CD4-positive, alpha-beta T cell treated with Interleukin-1 beta for 1 hour (primary cell): ENCODE measurements around the gene PHLDA2.

Experiments
- DNase-seq, 2 donors: peaks; one replicate each; pipeline ENCODE4 v3.0.0-alpha.2; 2020 to 2022

The PHLDA2 gene

GRCh38 chr11:2927851-2928604 is 1.2 kb downstream of the PHLDA2 start:
- no peak for DNase-seq

GRCh38 chr11:2927121-2927800 is 2.0 kb downstream of the PHLDA2 start:
- DNase-seq = no peak

DNA sequence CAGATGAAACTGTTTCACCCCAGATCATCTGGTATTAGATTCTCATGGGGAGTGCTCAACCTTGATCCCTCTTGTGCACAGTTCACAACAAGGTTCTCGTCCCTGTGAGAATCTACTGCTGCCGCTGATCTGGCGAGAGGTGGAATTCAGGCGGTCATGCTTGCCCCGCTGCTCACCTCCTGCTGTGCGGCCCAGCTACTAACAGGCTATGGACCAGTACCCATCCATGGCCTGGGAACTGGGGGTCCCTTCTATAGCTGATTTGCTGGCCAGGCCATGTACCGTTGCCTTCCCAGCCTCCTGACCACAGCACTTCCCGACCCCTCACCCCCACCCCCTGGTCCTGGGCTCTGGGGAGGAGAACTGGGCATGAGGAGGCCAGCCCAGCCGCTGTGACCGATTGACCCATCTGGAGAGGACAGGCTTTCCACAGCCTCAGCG is 2.6 kb downstream of the PHLDA2 start:
- DNase-seq = no peak

GRCh38 chr11:2924821-2925675 is 4.2 kb downstream of the PHLDA2 start:
- no peak for DNase-seq

- DNase-seq = no peak
Measured at GRCh38 chr11:2924381-2924780, 4.8 kb downstream of the PHLDA2 start.

DNA sequence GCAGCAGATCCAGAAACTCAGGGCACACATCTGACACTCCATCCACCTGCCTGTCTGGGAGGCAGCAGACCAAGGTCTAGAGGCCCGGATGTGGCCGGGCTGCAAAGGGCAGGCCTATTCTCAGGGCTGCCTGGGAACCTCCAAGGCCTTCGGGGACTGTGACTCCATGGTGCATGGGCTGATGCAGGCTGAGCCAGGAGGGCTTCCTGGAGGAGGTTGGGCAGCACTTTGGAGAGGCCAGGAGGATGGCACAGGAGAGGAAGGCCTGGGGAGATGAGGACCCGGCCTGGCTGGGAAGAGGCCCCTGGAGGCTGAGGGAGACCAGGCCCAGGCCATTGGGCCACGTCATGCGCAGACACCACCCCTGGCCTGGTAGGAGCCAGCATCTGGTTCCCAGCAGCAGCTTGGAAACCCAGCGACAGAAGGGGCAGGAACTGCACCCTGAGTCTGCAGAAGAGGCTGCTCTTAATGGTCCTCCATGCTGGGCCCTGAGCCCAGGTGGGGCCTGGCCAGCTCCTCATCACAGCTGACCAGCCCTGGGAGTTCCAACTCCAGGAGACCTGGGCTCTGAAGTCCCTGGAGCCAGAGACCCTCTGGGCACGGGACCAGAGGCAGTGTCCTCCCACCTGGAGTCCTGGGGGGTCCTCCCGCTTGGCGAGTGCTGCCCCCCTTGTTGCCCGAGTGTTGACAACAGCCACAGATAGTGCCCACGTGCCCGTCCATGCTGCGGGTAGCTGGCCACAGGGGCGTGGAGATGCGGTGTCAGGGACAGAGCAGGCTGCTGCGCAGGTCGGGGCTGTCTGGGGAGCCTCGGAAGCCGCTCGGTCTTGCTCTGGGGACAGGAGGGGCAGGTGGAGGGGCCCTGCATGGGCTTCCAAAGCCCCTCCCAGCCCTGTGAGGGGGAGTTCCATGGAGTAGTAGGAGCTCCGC is 5.5 kb downstream of the PHLDA2 start:
- no peak for DNase-seq

DNA sequence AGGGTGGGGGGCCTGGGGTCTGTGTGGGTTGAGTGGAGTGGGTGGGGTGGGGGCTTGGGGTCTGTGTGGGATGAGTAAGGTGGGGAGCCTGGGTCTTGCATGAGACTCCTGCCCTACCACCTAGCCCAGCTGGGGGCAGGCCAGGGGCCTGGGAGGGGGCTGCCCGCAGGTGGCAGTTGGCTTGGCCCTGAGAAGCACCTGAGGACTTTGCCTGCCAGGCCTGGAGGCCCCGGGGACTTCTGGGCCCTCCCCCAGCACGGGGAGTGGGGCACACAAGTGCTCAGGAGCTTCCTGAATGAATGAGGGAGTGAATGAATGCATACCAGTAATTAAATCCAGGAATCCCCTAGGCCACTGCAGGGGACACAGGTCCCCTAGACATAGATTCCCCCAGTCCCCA is 6.6 kb downstream of the PHLDA2 start:
- DNase-seq = no peak

- DNase-seq = no peak
Measured at GRCh38 chr11:2921742-2922493, 7.3 kb downstream of the PHLDA2 start.

DNA sequence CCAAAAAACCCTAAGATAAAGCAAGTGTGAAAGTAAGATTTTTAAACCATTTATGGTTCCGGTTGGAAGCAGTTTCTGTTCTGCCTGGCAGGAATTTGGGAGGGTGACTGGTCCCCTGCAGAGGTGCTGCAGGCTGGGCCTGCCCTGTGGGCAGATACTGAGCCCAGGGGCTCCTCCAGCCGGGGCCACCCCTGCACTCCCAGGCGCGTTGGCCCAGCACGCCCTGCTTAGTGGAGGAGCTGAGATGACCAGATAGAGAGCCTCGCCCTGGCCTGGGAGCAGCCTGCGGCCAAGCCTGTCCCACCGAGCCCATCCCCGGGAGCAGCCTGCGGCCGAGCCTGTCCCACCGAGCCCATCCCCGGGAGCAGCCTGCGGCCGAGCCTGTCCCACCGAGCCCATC is 8.0 kb downstream of the PHLDA2 start:
- DNase-seq = no peak

DNA sequence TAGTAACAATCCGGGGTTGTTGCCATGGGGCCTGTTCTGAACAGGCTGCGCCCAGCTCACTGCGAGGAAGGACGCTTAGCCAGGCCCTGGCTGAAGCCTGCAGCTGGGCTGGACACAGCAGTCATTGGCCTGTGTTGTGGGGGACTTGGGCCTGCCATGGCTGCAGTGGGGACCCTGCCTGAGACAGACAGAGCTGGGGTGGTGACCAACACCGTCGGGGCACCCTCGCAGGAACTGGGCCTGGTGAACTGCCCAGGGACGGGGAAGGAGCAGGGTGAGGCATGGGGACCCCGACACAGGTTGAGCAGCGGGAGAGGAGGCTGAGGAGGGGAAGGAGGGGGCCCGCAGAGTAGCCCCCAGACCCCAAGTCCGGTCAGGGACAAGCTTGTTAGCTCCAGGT is 8.9 kb downstream of the PHLDA2 start:
- no peak for DNase-seq

DNA sequence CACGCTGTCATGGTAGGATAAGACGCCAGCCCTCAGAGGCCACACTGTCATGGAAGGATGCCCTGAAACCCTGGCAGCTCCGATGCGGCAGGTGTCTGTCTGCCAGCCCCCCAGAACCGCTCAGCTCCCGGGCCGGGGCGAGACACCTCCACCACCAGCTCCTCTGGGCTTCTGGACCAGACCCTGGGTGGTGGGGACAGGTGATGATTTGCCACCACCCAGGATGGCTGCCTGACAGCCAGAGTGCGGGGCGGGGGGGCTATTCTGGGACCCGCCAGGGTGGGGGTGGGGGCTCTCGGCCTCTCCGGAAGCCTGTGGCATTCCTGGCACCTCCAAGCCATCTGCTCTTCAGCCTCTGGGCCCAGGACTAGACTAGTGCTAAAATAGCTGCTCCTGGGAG is 9.4 kb downstream of the PHLDA2 start:
- no peak for DNase-seq

GRCh38 chr11:2919188-2919587 is 10.0 kb downstream of the PHLDA2 start:
- no peak for DNase-seq

GRCh38 chr11:2917842-2918490 is 11.3 kb downstream of the PHLDA2 start:
- no peak for DNase-seq

DNA sequence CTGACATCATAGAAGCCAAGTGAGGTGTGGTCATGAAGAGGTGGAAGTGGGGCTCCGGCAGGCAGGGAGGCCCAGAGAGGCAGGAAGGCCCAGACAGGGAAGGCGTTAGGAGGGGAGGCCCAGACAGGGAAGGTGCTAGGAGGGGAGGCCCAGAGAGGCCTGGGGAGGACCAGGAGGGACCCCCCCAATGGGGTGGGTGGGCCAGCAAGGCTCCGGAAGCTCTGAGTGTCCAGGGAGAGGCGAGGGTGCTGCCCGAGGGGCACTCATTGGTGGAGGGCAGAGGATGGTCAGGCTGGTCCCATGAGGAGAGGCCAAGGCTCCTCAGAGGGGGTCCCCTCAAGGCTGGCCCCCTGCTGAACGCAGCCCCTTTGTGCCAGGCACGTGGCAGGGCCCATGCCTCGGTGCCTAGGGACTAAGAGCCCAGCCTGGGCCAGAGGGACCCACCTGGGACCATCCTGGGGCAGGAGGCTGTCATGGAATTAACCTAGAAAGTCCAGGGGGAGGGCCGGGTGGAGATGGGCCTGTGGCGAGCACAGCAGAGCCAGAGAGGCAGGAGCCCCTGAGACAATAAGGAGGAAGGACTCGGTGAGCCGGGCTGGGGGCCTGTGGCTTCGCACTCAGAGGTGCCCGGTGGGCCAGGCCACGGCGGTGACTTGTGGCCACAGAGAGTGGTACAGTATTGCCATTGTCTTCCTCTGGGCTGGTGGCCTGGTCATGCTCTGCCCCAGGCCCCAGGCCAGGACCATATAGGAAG is 12.2 kb downstream of the PHLDA2 start:
- DNase-seq = no peak

DNA sequence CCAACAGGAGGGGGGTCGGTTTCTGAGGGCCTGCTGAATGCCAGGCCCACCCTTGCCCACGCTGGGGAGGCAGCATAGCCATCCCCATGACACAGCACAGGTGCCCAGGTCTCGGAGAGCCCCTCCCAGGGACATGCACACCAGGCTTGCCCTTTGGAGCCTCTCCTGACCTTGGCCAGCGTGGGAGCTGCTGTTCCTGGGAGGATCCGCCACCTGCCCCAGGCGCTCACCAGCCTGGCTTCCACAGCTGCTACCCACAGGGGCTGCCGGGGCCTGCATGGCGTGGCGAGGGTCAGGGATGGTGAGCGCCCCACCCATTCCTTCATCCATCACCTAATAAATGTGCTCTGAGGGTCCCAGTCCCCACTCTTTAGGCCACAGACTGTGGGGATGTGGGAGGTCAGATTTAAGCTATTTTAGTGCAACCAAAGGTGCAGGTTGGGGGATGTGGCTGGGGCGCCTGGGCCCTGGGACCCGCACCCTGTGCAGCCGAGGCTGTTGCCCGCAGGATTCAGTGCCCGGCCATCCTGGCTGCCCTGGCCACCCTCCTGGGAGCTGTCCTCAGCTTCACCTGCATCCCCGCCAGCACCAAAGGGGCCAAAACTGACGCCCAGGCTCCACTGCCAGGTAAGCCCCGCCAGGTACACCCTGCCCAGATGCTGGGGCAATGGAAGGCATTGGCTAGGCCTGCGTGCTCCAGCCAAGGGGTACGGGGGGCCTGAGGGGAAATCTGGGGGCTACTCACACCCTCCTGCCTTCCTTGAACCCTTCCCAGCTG is 12.9 kb downstream of the PHLDA2 start:
- DNase-seq = no peak

DNA sequence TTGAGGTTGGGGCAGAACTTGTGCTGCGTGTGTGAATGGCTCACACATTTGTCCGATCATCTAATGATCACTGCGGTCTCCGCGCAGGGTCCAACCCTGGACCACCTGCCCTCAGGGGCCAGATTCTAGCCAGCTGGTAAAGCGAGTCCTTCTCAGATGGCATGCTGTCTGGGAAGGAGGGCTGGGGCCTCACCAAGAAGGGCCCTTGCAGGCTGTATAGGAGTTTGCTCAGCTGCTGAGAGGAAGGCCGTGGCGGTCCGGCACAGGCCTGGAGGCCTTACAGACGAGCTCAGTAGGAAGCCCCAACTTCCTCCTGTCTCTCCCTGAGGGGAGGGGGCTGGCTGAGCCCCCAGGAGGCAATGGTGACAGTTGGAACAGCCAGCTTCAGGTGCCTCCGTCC is 13.7 kb downstream of the PHLDA2 start:
- DNase-seq = no peak

- DNase-seq = no peak
Measured at GRCh38 chr11:2914455-2915195, 14.6 kb downstream of the PHLDA2 start.

DNA sequence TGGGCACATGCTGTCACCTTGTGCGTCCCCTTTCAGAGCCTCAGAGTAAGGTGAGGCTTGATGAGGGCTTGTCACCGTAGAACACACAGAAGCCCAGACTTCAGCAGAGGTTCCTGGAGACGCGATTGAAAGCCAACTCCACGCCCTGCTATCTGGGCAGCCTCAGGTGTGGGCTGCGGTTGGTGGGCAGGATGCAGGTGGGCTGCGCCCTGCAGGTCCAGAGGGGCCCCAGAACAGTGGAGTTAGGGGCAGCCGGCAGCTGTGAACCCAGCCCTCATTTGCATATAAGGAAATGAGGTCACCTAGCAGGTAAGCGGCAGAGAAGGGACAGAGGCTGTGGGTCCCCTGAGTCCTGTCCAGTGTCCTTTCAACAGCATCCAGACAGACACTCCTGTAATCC is 15.4 kb downstream of the PHLDA2 start:
- DNase-seq = no peak

DNA sequence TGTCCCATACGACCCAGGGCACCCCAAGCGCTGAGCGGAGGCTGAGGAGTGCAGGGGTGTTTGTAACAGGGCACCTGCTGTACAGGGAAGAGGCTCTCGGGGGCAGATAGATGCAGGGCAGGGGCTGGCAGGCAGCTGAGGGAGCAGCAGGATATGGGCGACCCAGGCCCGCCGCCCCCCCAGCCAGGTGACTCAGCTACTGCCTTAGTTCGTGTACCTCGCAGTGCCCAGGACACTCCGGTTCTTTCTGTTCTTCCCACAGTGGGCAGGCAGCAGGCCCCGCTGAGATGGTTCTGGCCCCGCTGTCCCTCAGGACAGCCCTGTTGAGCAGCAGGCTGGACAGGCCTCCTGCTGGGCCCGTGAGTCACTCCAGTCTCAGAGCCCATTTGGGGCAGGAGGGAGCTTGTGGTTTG is 16.2 kb downstream of the PHLDA2 start:
- DNase-seq = no peak
